NCI-H2171 (cell line): ENCODE measurements around the gene DBN1.

Experiments
- DNase-seq: peaks from one replicate; lab custom pipeline; 2025; lab: John Stamatoyannopoulos, UW

The DBN1 gene

GRCh38 chr5:177455661-177456590 lies 17.5 kb downstream of the DBN1 start:
- peak; percentile 80 for DNase-seq

DNA sequence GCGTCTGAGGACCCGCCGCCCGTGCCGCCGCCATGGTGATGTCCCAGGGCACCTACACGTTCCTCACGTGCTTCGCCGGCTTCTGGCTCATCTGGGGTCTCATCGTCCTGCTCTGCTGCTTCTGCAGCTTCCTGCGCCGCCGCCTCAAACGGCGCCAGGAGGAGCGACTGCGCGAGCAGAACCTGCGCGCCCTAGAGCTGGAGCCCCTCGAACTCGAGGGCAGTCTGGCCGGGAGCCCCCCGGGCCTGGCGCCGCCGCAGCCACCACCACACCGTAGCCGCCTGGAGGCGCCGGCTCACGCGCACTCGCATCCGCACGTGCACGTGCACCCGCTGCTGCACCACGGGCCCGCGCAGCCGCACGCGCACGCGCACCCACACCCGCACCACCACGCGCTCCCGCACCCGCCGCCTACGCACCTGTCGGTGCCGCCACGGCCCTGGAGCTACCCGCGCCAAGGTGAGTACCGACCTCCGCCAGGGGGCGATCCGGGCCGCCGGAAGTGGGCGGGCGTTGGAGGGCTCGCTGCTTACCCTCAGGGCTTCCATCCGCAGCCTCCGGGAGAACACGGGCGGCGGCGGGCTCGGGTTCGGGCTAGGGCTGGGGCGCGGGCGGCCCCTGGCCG lies 18.3 kb downstream of the DBN1 start:
- DNase-seq: peak; percentile 77

DNA sequence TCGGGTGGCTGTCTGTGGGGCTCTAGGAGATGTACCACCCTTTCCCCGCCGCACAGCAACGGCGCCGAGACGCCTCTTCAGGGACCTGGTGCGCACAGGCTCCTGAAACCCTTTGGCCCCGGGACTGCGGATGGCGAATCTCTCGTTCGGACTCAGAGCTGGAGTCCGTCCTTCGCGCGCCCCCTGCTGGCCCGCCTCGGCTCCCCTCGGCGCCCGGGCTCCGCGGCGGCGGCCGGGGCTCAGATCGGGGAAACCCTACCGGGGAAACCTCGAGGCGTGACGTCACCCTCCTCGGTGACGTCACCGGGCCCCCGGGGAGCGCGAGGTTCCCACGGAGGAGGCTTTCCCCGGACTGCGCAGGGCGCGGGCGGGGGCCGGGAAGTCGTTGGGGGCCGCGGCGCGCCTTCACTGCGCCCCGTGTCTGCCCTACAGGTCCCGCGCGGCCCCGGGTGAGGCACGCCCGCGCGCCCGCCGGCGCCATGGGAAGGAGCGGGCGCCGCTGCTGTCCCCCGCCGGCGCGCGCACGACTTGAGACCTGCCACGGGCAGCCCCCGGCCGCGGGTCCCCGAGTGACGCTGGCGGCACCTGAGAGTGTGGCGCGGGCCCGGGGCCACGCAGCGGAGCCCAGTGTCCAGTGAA lies 18.9 kb downstream of the DBN1 start:
- peak; percentile 51 for DNase-seq

GRCh38 chr5:177453852-177454396 lies 19.5 kb downstream of the DBN1 start:
- no peak for DNase-seq

GRCh38 chr5:177452688-177453638 lies 20.5 kb downstream of the DBN1 start:
- no peak for DNase-seq

- no peak for DNase-seq
Observed at GRCh38 chr5:177450667-177451424, 22.6 kb downstream of the DBN1 start.

DNA sequence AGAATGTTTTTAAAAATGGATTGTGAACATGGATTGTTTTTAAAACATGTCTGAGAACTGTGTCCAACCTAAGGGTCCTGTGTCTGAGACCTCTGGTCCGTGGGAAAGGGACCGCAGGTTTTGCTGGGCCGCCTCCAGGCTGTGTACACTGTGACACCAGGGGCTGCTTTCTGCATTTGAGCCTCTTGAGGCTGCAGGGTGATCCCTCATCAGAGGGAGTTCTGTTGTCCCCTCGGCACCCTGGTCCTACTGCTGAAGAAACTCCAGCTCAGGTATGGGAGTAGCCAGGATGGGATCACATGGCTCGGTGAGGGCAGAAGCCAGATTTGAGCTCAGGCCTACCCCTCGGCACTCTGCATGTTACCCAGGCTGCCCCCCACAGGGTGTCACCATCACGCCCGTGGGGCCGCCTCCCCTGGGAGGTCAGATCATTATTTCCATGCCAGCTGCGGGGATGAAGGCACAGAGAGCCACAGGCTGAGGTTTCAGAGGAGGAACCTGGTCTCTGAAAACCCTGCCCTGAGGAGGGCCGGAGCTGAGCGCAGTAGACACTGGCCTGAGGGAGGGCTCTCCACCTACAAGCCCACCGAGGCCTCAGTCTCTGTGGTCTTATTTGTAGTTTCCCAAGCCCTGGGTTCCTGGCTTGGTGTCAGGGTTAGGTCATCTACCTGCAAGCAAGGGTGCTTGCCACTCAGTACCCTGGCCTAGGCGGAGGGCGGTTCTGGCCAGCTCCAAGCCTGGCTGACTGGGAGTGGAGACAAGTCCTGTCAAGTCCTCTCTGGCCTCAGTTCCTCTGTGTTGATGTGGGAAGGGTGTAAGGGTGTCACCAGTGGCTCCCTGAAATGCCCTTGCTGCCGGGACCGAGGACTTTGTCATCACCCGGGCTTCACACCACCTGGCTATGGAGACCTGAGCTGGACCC lies 24.0 kb downstream of the DBN1 start:
- no peak for DNase-seq

DNA sequence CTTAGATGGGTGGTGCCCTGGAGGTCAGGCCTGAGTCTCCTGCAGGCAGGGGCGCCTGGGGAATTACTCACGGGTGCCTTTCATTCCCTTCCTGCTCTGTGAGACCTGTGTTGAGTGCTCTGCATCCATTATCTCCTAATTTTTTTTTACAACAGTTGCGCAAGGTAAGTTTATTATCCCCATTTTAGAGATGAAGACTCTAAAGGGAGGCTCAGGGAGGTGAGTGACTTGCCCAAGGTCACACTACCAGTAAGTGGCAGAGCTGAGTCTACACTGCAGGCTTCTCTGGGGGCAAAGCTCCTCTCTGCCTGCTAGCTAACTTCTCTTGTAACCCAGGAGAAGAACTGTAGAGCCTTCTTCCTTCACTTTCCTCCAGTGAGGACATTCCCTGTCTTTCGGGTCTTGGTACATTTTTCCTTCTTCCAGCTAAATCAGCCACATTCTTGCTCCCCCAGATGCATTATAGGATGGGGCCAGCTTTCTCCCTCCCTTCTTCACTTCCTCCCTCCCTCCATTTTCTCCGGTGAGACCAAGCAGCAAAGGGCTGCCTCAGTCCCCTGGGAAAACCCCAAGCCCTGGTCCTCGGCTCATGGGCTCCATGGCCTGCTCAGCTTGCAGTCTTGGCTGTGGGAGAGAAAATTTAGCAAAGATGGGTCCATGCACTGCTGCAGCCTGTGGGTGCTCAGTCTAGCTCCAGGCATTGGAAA lies 25.0 kb downstream of the DBN1 start:
- DNase-seq: no peak

GRCh38 chr5:177447611-177448243 lies 25.7 kb downstream of the DBN1 start:
- no peak for DNase-seq

GRCh38 chr5:177447066-177447610 lies 26.3 kb downstream of the DBN1 start:
- DNase-seq: peak; percentile 30

DNA sequence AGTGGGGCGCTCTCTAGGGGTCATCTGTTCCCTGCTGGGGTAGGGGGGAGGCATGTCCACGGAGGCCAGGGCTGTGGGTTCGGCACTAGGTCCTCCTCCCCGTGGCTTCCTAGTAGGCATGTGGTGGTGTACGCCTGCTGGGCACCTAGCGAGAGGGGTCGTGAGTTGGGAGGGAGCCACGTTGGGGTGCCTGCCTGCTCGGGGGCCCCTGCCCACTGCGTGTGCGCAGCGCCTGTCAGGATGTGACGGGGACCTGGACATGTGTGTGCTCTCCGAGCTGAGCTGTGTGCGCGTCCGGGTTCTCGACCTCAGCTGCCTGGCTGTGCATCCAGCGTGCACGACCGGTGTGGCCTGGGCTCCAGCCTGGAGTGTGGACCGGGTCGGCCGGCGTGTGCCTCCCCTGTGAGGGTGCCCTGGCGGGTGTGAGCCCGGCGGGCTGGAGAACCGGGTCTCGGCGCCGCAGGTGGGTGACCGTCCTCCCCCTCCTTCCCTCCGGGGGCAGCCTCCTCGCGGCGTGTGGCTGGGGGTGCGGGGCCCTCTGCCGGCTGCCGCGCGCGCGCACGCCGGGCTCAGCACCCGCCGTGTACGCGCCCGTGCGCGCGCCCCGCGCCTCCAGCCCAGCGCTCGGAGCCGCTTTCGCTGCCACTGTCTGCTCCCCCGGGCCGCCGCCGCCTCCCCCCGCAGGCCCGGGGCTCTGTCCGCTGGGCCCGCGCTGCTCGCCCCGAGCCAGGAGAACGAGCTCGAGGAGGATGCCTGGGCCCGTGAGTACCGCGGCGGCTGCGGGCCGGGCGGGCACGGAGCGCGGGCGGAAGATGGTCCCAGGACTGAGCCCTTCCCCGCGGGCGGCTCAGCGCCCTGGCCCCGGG lies 27.0 kb downstream of the DBN1 start, which contains the start of gene PRR7:
TSS of gene PRR7 (plus strand) at position 615 of the 866 bp plus-strand sequence. CDS start 8,254 bp downstream, outside the sequence.
- DNase-seq: peak; percentile 43

DNA sequence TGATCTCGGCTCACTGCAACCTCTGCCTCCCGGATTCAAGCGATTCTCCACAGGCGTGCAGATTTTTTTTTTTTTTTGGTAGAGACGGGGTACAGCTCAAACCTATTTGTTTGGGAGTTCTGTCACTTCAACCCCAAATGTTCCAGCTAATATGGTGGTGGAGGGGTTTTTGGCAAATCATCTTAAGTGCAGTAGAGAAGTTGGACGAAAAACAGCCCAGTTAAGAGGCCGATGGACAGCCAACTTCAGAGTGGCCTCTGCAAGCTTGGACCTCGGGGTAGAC lies 27.6 kb downstream of the DBN1 start:
- DNase-seq: no peak

DNA sequence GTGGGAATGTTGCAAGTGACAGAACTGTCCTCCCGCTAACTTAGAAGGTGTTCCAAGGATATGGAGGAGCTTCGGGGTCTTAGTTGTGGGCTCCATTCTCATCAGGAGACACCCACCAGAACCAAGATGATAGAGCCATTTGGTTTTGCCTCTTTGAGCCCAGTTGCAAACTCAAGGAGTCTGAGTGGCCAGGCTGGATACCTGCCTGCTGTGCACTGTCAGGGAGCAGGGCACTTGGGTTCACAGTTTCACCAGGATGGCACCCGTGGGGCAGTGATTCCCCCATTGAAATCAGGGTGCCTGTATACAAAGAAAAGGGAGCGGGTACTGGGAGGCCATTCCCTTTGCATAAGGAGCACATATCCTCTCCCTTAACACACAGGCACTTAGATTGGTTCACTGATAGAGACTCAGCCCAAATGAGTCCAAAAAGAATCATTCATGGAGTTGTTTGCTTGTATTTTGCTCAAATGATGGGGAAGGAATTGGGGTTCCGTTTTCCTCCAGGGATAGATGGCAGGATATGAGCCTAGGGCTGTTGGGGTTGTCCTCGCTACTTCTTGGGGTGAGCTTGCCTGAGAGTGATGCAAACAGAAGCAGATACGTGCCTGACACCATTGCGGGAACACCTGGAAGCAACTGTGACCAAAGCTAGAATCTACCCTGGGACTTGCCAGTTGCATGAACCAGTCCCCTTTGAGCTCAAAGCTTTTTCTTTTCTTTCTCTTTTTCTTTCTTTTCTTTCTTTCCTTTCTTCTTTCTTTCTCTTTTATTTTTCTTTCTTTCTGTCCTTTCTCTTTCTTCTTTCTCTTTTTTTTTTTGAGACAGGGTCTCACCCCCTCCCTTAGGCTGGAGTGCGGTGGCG lies 28.1 kb downstream of the DBN1 start:
- DNase-seq: no peak

DNA sequence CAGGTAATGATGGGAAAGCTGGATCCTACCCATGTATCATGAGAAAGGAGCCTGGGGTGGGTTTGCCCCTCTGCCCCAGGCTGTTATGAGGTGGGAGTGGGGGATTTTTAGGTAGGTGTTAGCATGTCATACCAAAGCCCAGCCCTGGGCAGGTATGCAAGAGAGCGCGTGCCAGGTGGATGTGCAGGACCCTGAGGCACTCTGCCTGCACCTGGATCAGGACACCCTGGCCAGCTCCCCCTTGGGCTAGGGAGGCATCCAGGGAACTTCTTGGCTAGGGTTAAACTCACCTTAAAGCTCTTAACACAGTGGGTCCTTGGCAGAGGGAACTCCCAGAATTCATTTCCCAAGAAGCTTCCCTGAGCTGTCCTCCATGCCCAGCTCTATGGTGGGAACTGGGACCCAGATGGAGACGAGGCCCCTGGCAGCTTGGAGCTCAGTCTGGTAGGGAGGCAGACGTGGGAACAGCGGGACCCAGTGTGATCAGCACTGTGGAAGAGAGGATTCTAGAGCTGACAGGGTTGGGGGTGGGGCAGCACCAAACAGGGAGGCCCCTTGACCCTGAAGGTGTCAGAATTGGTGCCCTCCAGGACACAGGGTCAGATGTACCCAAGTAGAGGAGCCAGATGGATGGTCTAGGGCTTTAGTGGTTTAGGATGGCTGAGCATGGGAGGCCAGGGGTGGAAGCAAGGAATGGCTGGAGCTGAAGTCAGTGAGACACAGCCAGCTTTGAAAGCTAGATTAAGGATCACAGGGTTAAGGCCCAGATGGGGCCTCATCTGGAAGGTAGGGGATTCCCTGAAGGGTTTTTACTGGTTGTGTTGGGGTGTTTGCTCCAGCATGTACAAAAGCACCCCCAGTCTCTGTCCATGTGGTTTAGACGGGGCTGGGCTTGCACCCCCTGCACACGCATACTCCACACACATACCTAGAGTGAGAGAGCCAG lies 29.1 kb downstream of the DBN1 start:
- no peak for DNase-seq
